ENCODE results near the gene MNX1.

DNA sequence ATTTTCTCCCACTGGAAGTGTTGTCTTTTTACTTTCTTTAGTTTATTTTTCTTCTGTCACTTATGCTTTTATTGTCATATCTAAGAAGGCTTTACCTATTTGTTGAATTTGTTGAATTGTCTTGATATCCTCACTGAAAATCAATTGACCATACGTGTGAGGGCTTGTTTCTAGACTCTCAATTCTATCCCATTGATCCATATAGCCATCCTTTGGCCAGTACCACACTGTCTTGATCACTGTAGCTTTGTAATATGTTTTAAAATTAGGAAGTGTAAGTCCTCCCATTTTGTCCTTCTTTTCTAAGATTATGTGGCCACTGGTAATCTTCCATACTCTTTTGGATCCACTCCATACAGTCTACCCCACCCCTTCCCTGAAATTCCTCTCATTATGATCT, 25.5 kb upstream of the MNX1 start:
- TF ChIP-seq, protein P1, sequence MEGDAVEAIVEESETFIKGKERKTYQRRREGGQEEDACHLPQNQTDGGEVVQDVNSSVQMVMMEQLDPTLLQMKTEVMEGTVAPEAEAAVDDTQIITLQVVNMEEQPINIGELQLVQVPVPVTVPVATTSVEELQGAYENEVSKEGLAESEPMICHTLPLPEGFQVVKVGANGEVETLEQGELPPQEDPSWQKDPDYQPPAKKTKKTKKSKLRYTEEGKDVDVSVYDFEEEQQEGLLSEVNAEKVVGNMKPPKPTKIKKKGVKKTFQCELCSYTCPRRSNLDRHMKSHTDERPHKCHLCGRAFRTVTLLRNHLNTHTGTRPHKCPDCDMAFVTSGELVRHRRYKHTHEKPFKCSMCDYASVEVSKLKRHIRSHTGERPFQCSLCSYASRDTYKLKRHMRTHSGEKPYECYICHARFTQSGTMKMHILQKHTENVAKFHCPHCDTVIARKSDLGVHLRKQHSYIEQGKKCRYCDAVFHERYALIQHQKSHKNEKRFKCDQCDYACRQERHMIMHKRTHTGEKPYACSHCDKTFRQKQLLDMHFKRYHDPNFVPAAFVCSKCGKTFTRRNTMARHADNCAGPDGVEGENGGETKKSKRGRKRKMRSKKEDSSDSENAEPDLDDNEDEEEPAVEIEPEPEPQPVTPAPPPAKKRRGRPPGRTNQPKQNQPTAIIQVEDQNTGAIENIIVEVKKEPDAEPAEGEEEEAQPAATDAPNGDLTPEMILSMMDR (conservative IDR thresholded peaks at IDR 0.05 in 1 of 2, IDR thresholded peaks at IDR 0.05 in 1 of 2; ENCODE audit: low read depth in 1 of 2, low read length in 2 of 2) = no peak
- no peak for TF ChIP-seq EZH2 (IDR thresholded peaks at IDR 0.05; ENCODE audit: low read length, missing control alignments)

Data from fibroblast of lung (primary cell).